ENCODE data around the gene CABP7. TPM values are rescaled to one million over a fixed set of nuclear protein-coding genes. Genes with fewer than 3 reads are reported as not detected.

Gene CABP7
- polyA plus RNA-seq, 6 donors from 2014 or later = 0.08 to 0.11 (median 0.10) TPM; not detected in 2

GRCh38 chr22:29693671-29694070, 26.1 kb upstream of the CABP7 start:
- DNase-seq = no peak
- Mint-ChIP-seq H3K9me3 (no peaks in the 10 kb centered on the region), H3K36me3 (peaks cover 0 to 3% of the 10 kb centered on the region in 2 donors), H3K4me1 (no peaks in the 10 kb centered on the region), H3K4me3 (no peak overlapping the region), H3K27me3 (no peaks in the 10 kb centered on the region), H3K27ac (peak overlapping the region in 1 of 6 donors; percentile 77)
- no peak for ATAC-seq (ENCODE audit: low read depth in 2 of 2)

GRCh38 chr22:29695129-29695926, 24.5 kb upstream of the CABP7 start:
- Mint-ChIP-seq H3K9me3 (no peaks in the 10 kb centered on the region), H3K4me1 (no peaks in the 10 kb centered on the region), H3K27me3 (no peaks in the 10 kb centered on the region), H3K36me3 (peaks cover 0 to 3% of the 10 kb centered on the region in 2 donors), H3K4me3 (no peak overlapping the region), H3K27ac (no peak overlapping the region)
- ATAC-seq (ENCODE audit: low read depth in 2 of 2) = no peak
- no peak for DNase-seq

- ATAC-seq (ENCODE audit: low read depth in 2 of 2) (no peak), DNase-seq (no peak)
- no peak overlapping the region for H3K27ac Mint-ChIP-seq
- H3K4me1 Mint-ChIP-seq = peaks cover 1 to 19% (median 15%) of the 10 kb centered on the region in 3 donors
- no peak overlapping the region for H3K4me3 Mint-ChIP-seq
- no peaks in the 10 kb centered on the region for H3K9me3 Mint-ChIP-seq
- H3K36me3 Mint-ChIP-seq = peaks cover 0 to 2% of the 10 kb centered on the region in 2 donors
- H3K27me3 Mint-ChIP-seq = peaks cover 0 to 2% (median 2%) of the 10 kb centered on the region in 3 donors
These were observed 21.8 kb upstream of the CABP7 start for GRCh38 chr22:29697853-29698598.

GRCh38 chr22:29700206-29700899, 19.4 kb upstream of the CABP7 start:
- Mint-ChIP-seq H3K9me3 (no peaks in the 10 kb centered on the region), H3K4me3 (no peak overlapping the region), H3K36me3 (no peaks in the 10 kb centered on the region), H3K27me3 (peaks cover 0 to 10% (median 8%) of the 10 kb centered on the region in 3 donors), H3K4me1 (peaks cover 5 to 23% (median 15%) of the 10 kb centered on the region in 3 donors), H3K27ac (peak overlapping the region in 2 of 6 donors; percentile 13 to 32)
- ATAC-seq (ENCODE audit: low read depth in 2 of 2) (no peak), DNase-seq (no peak)

GRCh38 chr22:29700900-29701154, 19.0 kb upstream of the CABP7 start:
- Mint-ChIP-seq H3K36me3 (no peaks in the 10 kb centered on the region), H3K27ac (peak overlapping the region in 2 of 6 donors; percentile 9 to 22), H3K9me3 (no peaks in the 10 kb centered on the region), H3K27me3 (peaks cover 0 to 10% (median 8%) of the 10 kb centered on the region in 3 donors), H3K4me3 (no peak overlapping the region), H3K4me1 (peaks cover 5 to 23% (median 15%) of the 10 kb centered on the region in 3 donors)
- ATAC-seq (ENCODE audit: low read depth in 2 of 2) (no peak), DNase-seq (no peak)

GRCh38 chr22:29701155-29701999, 18.4 kb upstream of the CABP7 start:
- no peaks in the 10 kb centered on the region for H3K36me3 Mint-ChIP-seq
- H3K9me3 Mint-ChIP-seq = no peaks in the 10 kb centered on the region
- DNase-seq (peak; percentile 15), ATAC-seq (ENCODE audit: low read depth in 2 of 2) (peak; percentile 69)
- peaks cover 5 to 23% (median 15%) of the 10 kb centered on the region in 3 donors for H3K4me1 Mint-ChIP-seq
- peak overlapping the region in 3 of 6 donors; percentile 9 to 22 (median 19) for H3K27ac Mint-ChIP-seq
- peaks cover 0 to 14% (median 8%) of the 10 kb centered on the region in 3 donors for H3K27me3 Mint-ChIP-seq
- peak overlapping the region in 1 of 8 donors; percentile 9 for H3K4me3 Mint-ChIP-seq

GRCh38 chr22:29702000-29702930, 17.5 kb upstream of the CABP7 start:
- H3K9me3 Mint-ChIP-seq = no peaks in the 10 kb centered on the region
- peak overlapping the region in 2 of 8 donors; percentile 49 to 61 for H3K4me3 Mint-ChIP-seq
- ATAC-seq (ENCODE audit: low read depth in 2 of 2) = no peak
- no peaks in the 10 kb centered on the region for H3K36me3 Mint-ChIP-seq
- H3K27ac Mint-ChIP-seq = peak overlapping the region in 1 of 6 donors; percentile 69
- H3K4me1 Mint-ChIP-seq = peaks cover 5 to 23% (median 15%) of the 10 kb centered on the region in 3 donors
- H3K27me3 Mint-ChIP-seq = peaks cover 2 to 23% (median 13%) of the 10 kb centered on the region in 3 donors
- DNase-seq = no peak

GRCh38 chr22:29702931-29703501, 16.8 kb upstream of the CABP7 start:
- peaks cover 4 to 26% (median 17%) of the 10 kb centered on the region in 3 donors for H3K27me3 Mint-ChIP-seq
- peaks cover 5 to 23% (median 15%) of the 10 kb centered on the region in 3 donors for H3K4me1 Mint-ChIP-seq
- no peak for DNase-seq
- no peaks in the 10 kb centered on the region for H3K9me3 Mint-ChIP-seq
- no peaks in the 10 kb centered on the region for H3K36me3 Mint-ChIP-seq
- ATAC-seq (ENCODE audit: low read depth in 2 of 2) = peak; percentile 38 to 41
- H3K27ac Mint-ChIP-seq = peak overlapping the region in 1 of 6 donors; percentile 46
- H3K4me3 Mint-ChIP-seq = peak overlapping the region in 5 of 8 donors; percentile 34 to 78 (median 49)

- Mint-ChIP-seq H3K4me3 (peak overlapping the region in 1 of 8 donors; percentile 55), H3K36me3 (no peaks in the 10 kb centered on the region), H3K27me3 (peaks cover 4 to 26% (median 17%) of the 10 kb centered on the region in 3 donors), H3K27ac (peak overlapping the region in 1 of 6 donors; percentile 46), H3K4me1 (peaks cover 5 to 23% (median 15%) of the 10 kb centered on the region in 3 donors), H3K9me3 (no peaks in the 10 kb centered on the region)
- ATAC-seq (ENCODE audit: low read depth in 2 of 2) = no peak
- DNase-seq = no peak
These were observed 16.1 kb upstream of the CABP7 start for GRCh38 chr22:29703569-29704195.

GRCh38 chr22:29704528-29705285, 15.1 kb upstream of the CABP7 start:
- ATAC-seq (ENCODE audit: low read depth in 2 of 2) = no peak
- no peak overlapping the region for H3K27ac Mint-ChIP-seq
- DNase-seq = no peak
- H3K36me3 Mint-ChIP-seq = no peaks in the 10 kb centered on the region
- H3K9me3 Mint-ChIP-seq = no peaks in the 10 kb centered on the region
- H3K27me3 Mint-ChIP-seq = peaks cover 4 to 27% (median 17%) of the 10 kb centered on the region in 3 donors
- no peak overlapping the region for H3K4me3 Mint-ChIP-seq
- peaks cover 5 to 23% (median 15%) of the 10 kb centered on the region in 3 donors for H3K4me1 Mint-ChIP-seq

- peaks cover 4 to 36% (median 17%) of the 10 kb centered on the region in 3 donors for H3K27me3 Mint-ChIP-seq
- no peak for ATAC-seq (ENCODE audit: low read depth in 2 of 2)
- no peaks in the 10 kb centered on the region for H3K36me3 Mint-ChIP-seq
- H3K9me3 Mint-ChIP-seq = no peaks in the 10 kb centered on the region
- H3K27ac Mint-ChIP-seq = no peak overlapping the region
- peaks cover 5 to 23% (median 15%) of the 10 kb centered on the region in 3 donors for H3K4me1 Mint-ChIP-seq
- H3K4me3 Mint-ChIP-seq = no peak overlapping the region
- DNase-seq = no peak
These were observed 14.2 kb upstream of the CABP7 start for GRCh38 chr22:29705651-29706050.

All from naive B cell (primary cell).